H9 (cell line): ENCODE results near the gene TECTA. TPM values are rescaled to one million over a fixed set of nuclear protein-coding genes. Genes with fewer than 3 reads are reported as not detected.

Experiments
- DNase-seq: peaks from one replicate; pipeline ENCODE4 v3.0.0-alpha.2; 2017
- H2AFZ ChIP-seq: one replicate; pipeline ENCODE4 v1.6.1; 2013; ENCODE audit warnings: mild to moderate bottlenecking, low read length, control low read depth, moderate library complexity
- H2AK5ac ChIP-seq: 2 replicates; pipeline ENCODE4 v1.6.1; 2013; ENCODE audit warnings: low read length, control low read depth, mixed read lengths; ENCODE audit not compliant: insufficient read length
- H2BK120ac ChIP-seq: one replicate; pipeline ENCODE4 v1.6.1; 2013; ENCODE audit warnings: low read depth, mild to moderate bottlenecking, low read length, control low read depth, inconsistent platforms; ENCODE audit not compliant: poor library complexity, severe bottlenecking
- H2BK12ac ChIP-seq: 2 replicates; pipeline ENCODE4 v1.6.1; 2013; ENCODE audit warnings: low read length, control low read depth, mixed read lengths, low read depth; ENCODE audit not compliant: insufficient read length
- H2BK15ac ChIP-seq: 2 replicates; pipeline ENCODE4 v1.6.1; 2013; ENCODE audit warnings: low read depth, low read length, control low read depth
- H2BK20ac ChIP-seq: one replicate; pipeline ENCODE4 v1.6.1; 2013; ENCODE audit warnings: low read depth, mild to moderate bottlenecking, low read length, control low read depth, inconsistent platforms; ENCODE audit not compliant: poor library complexity, severe bottlenecking
- H2BK5ac ChIP-seq: 2 replicates; pipeline ENCODE4 v1.6.1; 2013; ENCODE audit warnings: low read length, control low read depth, mixed read lengths; ENCODE audit not compliant: insufficient read length
- H3K14ac ChIP-seq: 2 replicates; pipeline ENCODE4 v1.6.1; 2013; ENCODE audit warnings: low read length, control low read depth; ENCODE audit not compliant: insufficient read depth
- H3K18ac ChIP-seq: 2 replicates; pipeline ENCODE4 v1.6.1; 2013; ENCODE audit warnings: low read depth, mild to moderate bottlenecking, mixed read lengths, low read length, control low read depth; ENCODE audit not compliant: insufficient read length
- H3K23ac ChIP-seq: 2 replicates; pipeline ENCODE4 v1.6.1; 2013; ENCODE audit warnings: low read length, control low read depth, mixed read lengths, low read depth; ENCODE audit not compliant: insufficient read length
- H3K23me2 ChIP-seq: 2 replicates; pipeline ENCODE4 v1.6.1; 2013; ENCODE audit warnings: low read depth, mild to moderate bottlenecking, mixed read lengths, low read length, control low read depth; ENCODE audit not compliant: insufficient read length, poor library complexity, severe bottlenecking
- H3K27ac ChIP-seq: 2 replicates; pipeline ENCODE4 v1.5.1; 2013; ENCODE audit warnings: low read length, control low read depth, mixed read lengths, low read depth; ENCODE audit not compliant: insufficient read length
- H3K27me3 ChIP-seq: 2 replicates; pipeline ENCODE4 v1.6.1; 2013; ENCODE audit warnings: low read length, control low read depth, inconsistent platforms; ENCODE audit not compliant: insufficient read depth
- H3K4ac ChIP-seq: 2 replicates; pipeline ENCODE4 v1.6.1; 2013; ENCODE audit warnings: low read depth, mild to moderate bottlenecking, control low read depth, inconsistent platforms, low read length, moderate library complexity
- H3K4me1 ChIP-seq: 2 replicates; pipeline ENCODE4 v1.6.1; 2013; ENCODE audit warnings: low read length, control low read depth, inconsistent platforms; ENCODE audit not compliant: insufficient read depth
- H3K4me2 ChIP-seq: 2 replicates; pipeline ENCODE4 v1.6.1; 2013; ENCODE audit warnings: low read length, control low read depth, mixed read lengths; ENCODE audit not compliant: insufficient read length, insufficient read depth
- H3K56ac ChIP-seq: 2 replicates; pipeline ENCODE4 v1.6.1; 2013; ENCODE audit warnings: low read depth, mild to moderate bottlenecking, mixed read lengths, low read length, control low read depth; ENCODE audit not compliant: insufficient read length
- H3K79me1 ChIP-seq: 2 replicates; pipeline ENCODE4 v1.6.1; 2013; ENCODE audit warnings: low read depth, mild to moderate bottlenecking, moderate library complexity, low read length, control low read depth, inconsistent platforms; ENCODE audit not compliant: insufficient read depth, poor library complexity, severe bottlenecking
- H3K79me2 ChIP-seq: 2 replicates; pipeline ENCODE4 v1.6.1; 2013; ENCODE audit warnings: low read length, control low read depth, inconsistent platforms; ENCODE audit not compliant: insufficient read depth
- H3K9ac ChIP-seq: 2 replicates; pipeline ENCODE4 v1.6.1; 2013; ENCODE audit warnings: low read length, control low read depth, mixed read lengths; ENCODE audit not compliant: insufficient read length; ENCODE audit errors: extremely low read depth
- H3K9me3 ChIP-seq: one replicate; pipeline ENCODE4 v1.6.1; 2013; ENCODE audit warnings: low read depth, low read length, inconsistent platforms; ENCODE audit not compliant: control insufficient read depth
- H3T11ph ChIP-seq: one replicate; pipeline ENCODE4 v1.6.1; 2013; ENCODE audit warnings: mild to moderate bottlenecking, low read length, control low read depth, inconsistent platforms
- H4K20me1 ChIP-seq: one replicate; pipeline ENCODE4 v1.6.1; 2013; ENCODE audit not compliant: control insufficient read depth, insufficient read length, insufficient read depth
- H4K5ac ChIP-seq: 2 replicates; pipeline ENCODE4 v1.6.1; 2013; ENCODE audit warnings: low read depth, mild to moderate bottlenecking, mixed read lengths, low read length, control low read depth; ENCODE audit not compliant: insufficient read length
- H4K8ac ChIP-seq: replicated peaks from 2 replicates; pipeline ENCODE4 v1.6.1; 2013; ENCODE audit warnings: low read length, control low read depth, mixed read lengths, low read depth; ENCODE audit not compliant: insufficient read length
- H4K91ac ChIP-seq: 2 replicates; pipeline ENCODE4 v1.6.1; 2013; ENCODE audit warnings: low read depth, mild to moderate bottlenecking, moderate library complexity, mixed read lengths, low read length, control low read depth; ENCODE audit not compliant: insufficient read length
- H3K27ac Mint-ChIP-seq, 3 experiments: 2 replicates in 2 of 3; 3 replicates in 1 of 3; pipeline ENCODE4 v1.8.0; 2020 to 2021; ENCODE audit warnings: mixed read lengths in 3 of 3, mild to moderate bottlenecking in 1 of 3, moderate library complexity in 1 of 3
- H3K27me3 Mint-ChIP-seq: 2 replicates; pipeline ENCODE4 v1.8.0; 2021; ENCODE audit warnings: low read depth, mild to moderate bottlenecking, moderate library complexity, mixed read lengths
- H3K36me3 Mint-ChIP-seq, 3 experiments: 2 replicates in 2 of 3; 3 replicates in 1 of 3; pipeline ENCODE4 v1.8.0; 2020 to 2021; ENCODE audit warnings: low read depth in 3 of 3, mixed read lengths in 3 of 3; ENCODE audit not compliant: insufficient read depth in 1 of 3
- H3K4me1 Mint-ChIP-seq, 2 experiments: 2 replicates each; pipeline ENCODE4 v1.8.0; 2020; ENCODE audit warnings: mixed read lengths in 2 of 2
- H3K4me3 Mint-ChIP-seq, 2 experiments: 2 replicates in 1 of 2; 3 replicates in 1 of 2; pipeline ENCODE4 v1.8.0; 2020 to 2021; ENCODE audit warnings: mild to moderate bottlenecking in 2 of 2, mixed read lengths in 2 of 2, moderate library complexity in 1 of 2
- H3K9me3 Mint-ChIP-seq, 2 experiments: 2 replicates in 1 of 2; 3 replicates in 1 of 2; pipeline ENCODE4 v1.8.0; 2020; ENCODE audit warnings: mild to moderate bottlenecking in 2 of 2, mixed read lengths in 2 of 2, moderate library complexity in 1 of 2
- WGBS: extraction: QIAGEN DNeasy Blood & Tissue Kit; methylation state at CpG from one replicate; pipeline ENCODE4 v1.1.7; 2013; ENCODE audit warnings: missing lambda C conversion rate, low lambda C conversion rate, mixed read lengths; ENCODE audit not compliant: insufficient read length; ENCODE audit errors: extremely low coverage; 5-methylcytosine and 5-hydroxymethylcytosine counted together
- total RNA-seq: library from RNA; stranded (reverse); gene quantifications from 2 replicates; pipeline ENCODE4 v1.2.1, GENCODE V29; 2021
- TF ChIP-seq, protein P1 (sequence below): fragments of 200-600 bp; sonication (generic); conservative IDR thresholded peaks from 3 replicates; pipeline ENCODE4 v1.8.0; 2021; ENCODE audit warnings: antibody characterized with exemption, mild to moderate bottlenecking

Gene TECTA
- total RNA-seq, 1 experiment from 2014 or later: 0.66 TPM

DNA sequence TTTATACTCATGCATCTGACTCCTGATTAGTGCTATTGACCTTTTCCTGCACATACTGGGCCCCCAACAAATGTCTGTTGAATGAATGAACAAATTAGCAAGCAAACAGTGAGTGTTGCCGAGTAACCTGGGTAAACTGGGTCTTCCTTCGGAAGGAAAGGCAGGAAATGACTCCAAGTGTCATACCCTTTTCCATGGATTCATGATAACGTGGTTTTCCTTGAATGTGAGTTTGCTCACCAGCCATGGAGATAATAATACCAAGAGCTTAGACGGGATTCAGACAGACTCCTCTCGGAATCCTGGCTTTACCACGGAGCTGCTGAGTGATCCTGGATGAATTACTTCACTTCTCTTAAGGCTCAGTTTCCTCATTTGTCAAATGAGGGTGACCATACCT, 16.7 kb downstream of the TECTA start:
- H3K27me3 Mint-ChIP-seq: peaks cover 4% of the 10 kb centered on the region
- H3K79me2 ChIP-seq: no peaks in the 10 kb centered on the region
- H4K20me1 ChIP-seq: peaks cover 2% of the 10 kb centered on the region
- H3K79me1 ChIP-seq: no peaks in the 10 kb centered on the region
- H2BK12ac ChIP-seq: no peak overlapping the region
- no peak overlapping the region for H2BK5ac ChIP-seq
- no peak overlapping the region for H3K27ac Mint-ChIP-seq
- no peak overlapping the region for H3K4me3 Mint-ChIP-seq
- H2BK20ac ChIP-seq: no peak overlapping the region
- no peak overlapping the region for H3K9ac ChIP-seq
- H4K91ac ChIP-seq: no peak overlapping the region
- no peak overlapping the region for H4K8ac ChIP-seq
- H3K4ac ChIP-seq: no peak overlapping the region
- H2BK15ac ChIP-seq: no peak overlapping the region
- DNase-seq: no peak
- H3K4me1 ChIP-seq: 0 out of 2 replicates have a peak, but pooled peaks cover under 1% of the 10 kb centered on the region
- H3K18ac ChIP-seq: no peak overlapping the region
- no CpG with 5 or more reads among the region's 6 CpGs for WGBS
- H3K23me2 ChIP-seq: no peaks in the 10 kb centered on the region
- no peak overlapping the region for H3T11ph ChIP-seq
- H3K27me3 ChIP-seq: no peaks in the 10 kb centered on the region
- no peak overlapping the region for H4K5ac ChIP-seq
- H3K4me2 ChIP-seq: no peak overlapping the region
- no peak overlapping the region for H3K27ac ChIP-seq
- no peak overlapping the region for H3K14ac ChIP-seq
- H3K9me3 ChIP-seq: peaks cover 16% of the 10 kb centered on the region
- H3K9me3 Mint-ChIP-seq: peaks cover 13 to 15% of the 10 kb centered on the region in 2 experiments
- no peak overlapping the region for H2BK120ac ChIP-seq
- H3K36me3 Mint-ChIP-seq: peaks cover 1 to 14% (median 1%) of the 10 kb centered on the region in 3 experiments; a peak in 4 of 7 replicates
- no peak overlapping the region for H3K23ac ChIP-seq
- TF ChIP-seq, protein P1, sequence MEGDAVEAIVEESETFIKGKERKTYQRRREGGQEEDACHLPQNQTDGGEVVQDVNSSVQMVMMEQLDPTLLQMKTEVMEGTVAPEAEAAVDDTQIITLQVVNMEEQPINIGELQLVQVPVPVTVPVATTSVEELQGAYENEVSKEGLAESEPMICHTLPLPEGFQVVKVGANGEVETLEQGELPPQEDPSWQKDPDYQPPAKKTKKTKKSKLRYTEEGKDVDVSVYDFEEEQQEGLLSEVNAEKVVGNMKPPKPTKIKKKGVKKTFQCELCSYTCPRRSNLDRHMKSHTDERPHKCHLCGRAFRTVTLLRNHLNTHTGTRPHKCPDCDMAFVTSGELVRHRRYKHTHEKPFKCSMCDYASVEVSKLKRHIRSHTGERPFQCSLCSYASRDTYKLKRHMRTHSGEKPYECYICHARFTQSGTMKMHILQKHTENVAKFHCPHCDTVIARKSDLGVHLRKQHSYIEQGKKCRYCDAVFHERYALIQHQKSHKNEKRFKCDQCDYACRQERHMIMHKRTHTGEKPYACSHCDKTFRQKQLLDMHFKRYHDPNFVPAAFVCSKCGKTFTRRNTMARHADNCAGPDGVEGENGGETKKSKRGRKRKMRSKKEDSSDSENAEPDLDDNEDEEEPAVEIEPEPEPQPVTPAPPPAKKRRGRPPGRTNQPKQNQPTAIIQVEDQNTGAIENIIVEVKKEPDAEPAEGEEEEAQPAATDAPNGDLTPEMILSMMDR: no peak
- H2AK5ac ChIP-seq: no peak overlapping the region
- H2AFZ ChIP-seq: no peak overlapping the region
- H3K56ac ChIP-seq: no peak overlapping the region
- peaks cover 6 to 9% of the 10 kb centered on the region in 2 experiments for H3K4me1 Mint-ChIP-seq
